Stimulated activated CD8-positive, alpha-beta memory T cell treated with anti-CD3 and anti-CD28 coated beads, Interleukin-7, amount 100 ng/mL, for 48 hours (primary cell): ENCODE data around the gene REL.
"Not testable (repeated sequence)": the region's sequence is repeated elsewhere in the genome, so short reads cannot be mapped to it uniquely, and the experiment has no call there.

ENCODE experiments used
- DNase-seq, 2 donors: peaks; one replicate each; pipeline ENCODE4 v3.0.0-alpha.2; 2020; ENCODE audit warnings: low read depth in 1 of 2; ENCODE audit errors: extremely low read depth in 1 of 2

REL gene

GRCh38 chr2:60906395-60906794 is 25.0 kb downstream of the REL start:
- no peak for DNase-seq

GRCh38 chr2:60907329-60907728 is 26.0 kb downstream of the REL start:
- no peak for DNase-seq

GRCh38 chr2:60925994-60926740 is 44.8 kb downstream of the REL start:
- no peak for DNase-seq

GRCh38 chr2:60926741-60927552 is 45.6 kb downstream of the REL start:
- no peak for DNase-seq

GRCh38 chr2:60932061-60932460 is 50.7 kb downstream of the REL start:
- not testable (repeated sequence) for DNase-seq

- no peak for DNase-seq
These were observed 51.6 kb downstream of the REL start for GRCh38 chr2:60932954-60933353.

GRCh38 chr2:60934165-60934722 is 52.9 kb downstream of the REL start:
- DNase-seq = no peak

GRCh38 chr2:60936757-60937156 is 55.4 kb downstream of the REL start:
- no peak for DNase-seq

GRCh38 chr2:60938301-60938700 is 56.9 kb downstream of the REL start:
- DNase-seq = no peak

- DNase-seq = no peak
These were observed 58.2 kb downstream of the REL start for GRCh38 chr2:60939622-60940021.

GRCh38 chr2:60945341-60945740 is 64.0 kb downstream of the REL start:
- DNase-seq = no peak

- no peak for DNase-seq
These were observed 65.7 kb downstream of the REL start for GRCh38 chr2:60947056-60947455.

GRCh38 chr2:60948161-60948560 is 66.8 kb downstream of the REL start:
- DNase-seq = no peak

GRCh38 chr2:60948926-60949579 is 67.7 kb downstream of the REL start:
- no peak for DNase-seq

GRCh38 chr2:60954139-60954538 is 72.8 kb downstream of the REL start:
- DNase-seq = no peak

GRCh38 chr2:60957224-60957623 is 75.8 kb downstream of the REL start:
- no peak for DNase-seq

- no peak for DNase-seq
These were observed 76.3 kb downstream of the REL start for GRCh38 chr2:60957643-60958042.

- no peak for DNase-seq
These were observed 77.0 kb downstream of the REL start for GRCh38 chr2:60958361-60958760.

GRCh38 chr2:60958800-60959199 is 77.4 kb downstream of the REL start:
- no peak for DNase-seq

- no peak for DNase-seq
These were observed 78.1 kb downstream of the REL start for GRCh38 chr2:60959501-60959900.

- DNase-seq = no peak
These were observed 79.3 kb downstream of the REL start for GRCh38 chr2:60960706-60961105.
